GM21619 (cell line): Measurements from ENCODE around the gene CD2AP.

ENCODE experiments used
- ATAC-seq: cut with Tn5 transposase; IDR thresholded peaks from one replicate; pipeline ENCODE4 v1.9.1; 2021; ENCODE audit not compliant: unreplicated experiment

CD2AP gene

DNA sequence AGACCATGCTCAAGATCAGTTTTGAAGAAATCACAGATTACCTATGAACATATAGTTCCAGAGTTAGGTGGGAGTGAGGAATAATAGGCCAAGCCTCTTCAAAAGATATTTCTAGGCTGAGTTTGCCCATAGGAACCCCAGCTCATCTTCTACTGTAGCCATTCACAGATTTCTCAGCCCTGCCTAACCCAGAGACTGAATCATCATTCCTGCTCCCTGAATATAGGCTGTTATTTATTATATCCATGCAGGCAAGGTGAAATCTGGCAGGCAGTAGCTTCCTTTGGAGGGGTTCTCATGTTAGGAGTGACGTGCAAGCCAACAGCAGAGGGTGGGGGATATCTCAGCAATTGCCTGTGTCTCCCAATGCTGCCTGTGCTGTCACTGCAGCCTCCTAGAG is 195.2 kb downstream of the CD2AP start:
- ATAC-seq, result no peak

DNA sequence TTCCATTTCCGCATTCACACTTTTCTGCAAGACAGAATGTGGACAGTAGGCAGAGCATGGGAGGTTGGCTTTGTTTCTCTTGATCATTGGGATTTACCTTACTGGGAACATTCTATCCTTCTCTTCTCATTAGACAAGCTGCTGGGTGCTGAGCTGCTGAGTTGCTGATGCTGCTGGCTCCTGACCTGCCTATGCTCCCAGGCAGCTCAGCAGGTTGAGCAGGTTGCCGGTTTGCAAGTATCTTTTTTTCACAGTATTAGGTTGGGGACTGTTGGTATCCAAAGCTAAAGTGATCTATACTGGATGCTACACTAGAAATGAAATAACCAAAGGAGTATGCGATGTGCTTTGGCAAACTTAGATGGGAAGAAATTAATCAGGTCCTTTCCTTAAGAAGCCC is 197.1 kb downstream of the CD2AP start:
- ATAC-seq, result no peak
